Psoas muscle (tissue), 8 donors: ENCODE results near the gene JMJD7. TPM values are rescaled to one million over a fixed set of nuclear protein-coding genes. Genes with fewer than 3 reads are reported as not detected.

Experiments used
- ATAC-seq, 4 donors: fragments of 200-7000 bp; cut with Tn5 transposase; one replicate each; pipeline ENCODE4 v1.9.1; 2020; ENCODE audit warnings: moderate library complexity in 3 of 4, mild to moderate bottlenecking in 2 of 4
- DNase-seq, 2 donors: peaks; one replicate each; pipeline ENCODE4 v3.0.0-alpha.2; 2020
- H3K27ac ChIP-seq: fragments of 200-600 bp; one replicate; pipeline ENCODE4 v1.8.0; 2022
- H3K27me3 ChIP-seq, 3 donors: fragments of 200-600 bp in 1 of 3; one replicate each; pipeline versions ENCODE4 v1.6.1 to v1.8.0; 2013 to 2022; ENCODE audit warnings: low read length in 2 of 3, mild to moderate bottlenecking in 2 of 3, moderate library complexity in 1 of 3; ENCODE audit not compliant: insufficient read depth in 3 of 3
- H3K36me3 ChIP-seq, 2 donors: fragments of 200-600 bp in 1 of 2; one replicate each; pipeline versions ENCODE4 v1.6.1 to v1.8.0; 2013 to 2022; ENCODE audit warnings: low read depth in 1 of 2, mild to moderate bottlenecking in 1 of 2, moderate library complexity in 1 of 2; ENCODE audit not compliant: insufficient read depth in 1 of 2
- H3K4me1 ChIP-seq: fragments of 200-600 bp; one replicate; pipeline ENCODE4 v1.8.0; 2022
- H3K4me3 ChIP-seq: fragments of 200-600 bp; one replicate; pipeline ENCODE4 v1.8.0; 2022; ENCODE audit warnings: mild to moderate bottlenecking
- H3K9me3 ChIP-seq: fragments of 200-600 bp; one replicate; pipeline ENCODE4 v1.8.0; 2022
- WGBS, 3 donors: extraction: QIAGEN DNeasy Blood & Tissue Kit; methylation state at CpG; one replicate each; pipeline versions ENCODE4 v1.1.6 to v1.1.7; 2013; 5-methylcytosine and 5-hydroxymethylcytosine counted together
- intact Hi-C, 2 donors: fragments of 100-400 bp; cut with DNase I; formaldehyde crosslinking; loops; one replicate each; pipeline versions ENCODE4 v1.11.0 to v1.14.2; 2022
- polyA plus RNA-seq, 3 donors: library from polyadenylated mRNA; stranded (reverse); fragments of 200-250 nt; gene quantifications; one replicate each; pipeline ENCODE4 v1.2.3, GENCODE V29; 2013
- total RNA-seq, 4 donors: library from RNA; stranded (reverse); fragmentation: NEBNext Ultra II Directional in 2 of 4; extraction: Animal tissue kit (Norgen Biotek cat#: 25700) in 2 of 4; gene quantifications; one replicate each; pipeline versions ENCODE4 v1.2.1 to v1.2.4, GENCODE V29; 2021 to 2023
- TF ChIP-seq, protein P1 (sequence below): fragments of 200-600 bp; IDR thresholded peaks from one replicate; pipeline ENCODE4 v1.8.0; 2022; ENCODE audit warnings: antibody characterized with exemption
- donor health status: healthy with polysubstance abuse.
- donor health status: DM: no; HTN: no; CAD: no; lungs with moderate emphysema.
- donor health status: Bipolar disorder and iron deficiency.
- donor health status: healthy.
- donor health status: DM: yes; HTN: yes; CAD: no.
- donor health status: DM: no; HTN: no; CAD: no.
- donor health status: DM: no; HTN: no; CAD: no.
- donor health status: DM: yes; HTN: yes; CAD: no.

The JMJD7 gene
- total and polyA plus RNA-seq, 7 donors = 4.4 to 8.0 (median 6.4) TPM

GRCh38 chr15:41817327-41817726 is 10.6 kb upstream of the JMJD7 start:
- Histone ChIP-seq H3K4me3 (no peak overlapping the region), H3K9me3 (no peaks in the 10 kb centered on the region), H3K36me3 (peaks cover 3 to 93% of the 10 kb centered on the region in 2 donors), H3K27ac (no peak overlapping the region), H3K27me3 (no peaks in the 10 kb centered on the region), H3K4me1 (no peaks in the 10 kb centered on the region)
- intact Hi-C loops = loop anchor here in 1 of 2 donors (5.0 kb wide), 1 partner anchor 215 kb away; no protein-coding TSS in a partner anchor
- ATAC-seq (no peak), DNase-seq (no peak)
- TF ChIP-seq, protein P1, sequence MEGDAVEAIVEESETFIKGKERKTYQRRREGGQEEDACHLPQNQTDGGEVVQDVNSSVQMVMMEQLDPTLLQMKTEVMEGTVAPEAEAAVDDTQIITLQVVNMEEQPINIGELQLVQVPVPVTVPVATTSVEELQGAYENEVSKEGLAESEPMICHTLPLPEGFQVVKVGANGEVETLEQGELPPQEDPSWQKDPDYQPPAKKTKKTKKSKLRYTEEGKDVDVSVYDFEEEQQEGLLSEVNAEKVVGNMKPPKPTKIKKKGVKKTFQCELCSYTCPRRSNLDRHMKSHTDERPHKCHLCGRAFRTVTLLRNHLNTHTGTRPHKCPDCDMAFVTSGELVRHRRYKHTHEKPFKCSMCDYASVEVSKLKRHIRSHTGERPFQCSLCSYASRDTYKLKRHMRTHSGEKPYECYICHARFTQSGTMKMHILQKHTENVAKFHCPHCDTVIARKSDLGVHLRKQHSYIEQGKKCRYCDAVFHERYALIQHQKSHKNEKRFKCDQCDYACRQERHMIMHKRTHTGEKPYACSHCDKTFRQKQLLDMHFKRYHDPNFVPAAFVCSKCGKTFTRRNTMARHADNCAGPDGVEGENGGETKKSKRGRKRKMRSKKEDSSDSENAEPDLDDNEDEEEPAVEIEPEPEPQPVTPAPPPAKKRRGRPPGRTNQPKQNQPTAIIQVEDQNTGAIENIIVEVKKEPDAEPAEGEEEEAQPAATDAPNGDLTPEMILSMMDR = no peak
- 87 to 89% (median 89%) methylated on average over 14 of the region's 14 CpGs for WGBS, 3 donors

GRCh38 chr15:41817781-41818180 is 10.1 kb upstream of the JMJD7 start:
- ATAC-seq = no peak
- Histone ChIP-seq H3K4me3 (no peak overlapping the region), H3K9me3 (no peaks in the 10 kb centered on the region), H3K36me3 (peaks cover 3 to 93% of the 10 kb centered on the region in 2 donors), H3K4me1 (no peaks in the 10 kb centered on the region), H3K27ac (no peak overlapping the region), H3K27me3 (no peaks in the 10 kb centered on the region)
- TF ChIP-seq, protein P1 = no peak
- DNase-seq = no peak
- 84 to 90% (median 88%) methylated on average over 6 of the region's 6 CpGs for WGBS, 3 donors
- intact Hi-C loops = loop anchor here in 1 of 2 donors (5.0 kb wide), 1 partner anchor 215 kb away; no protein-coding TSS in a partner anchor

DNA sequence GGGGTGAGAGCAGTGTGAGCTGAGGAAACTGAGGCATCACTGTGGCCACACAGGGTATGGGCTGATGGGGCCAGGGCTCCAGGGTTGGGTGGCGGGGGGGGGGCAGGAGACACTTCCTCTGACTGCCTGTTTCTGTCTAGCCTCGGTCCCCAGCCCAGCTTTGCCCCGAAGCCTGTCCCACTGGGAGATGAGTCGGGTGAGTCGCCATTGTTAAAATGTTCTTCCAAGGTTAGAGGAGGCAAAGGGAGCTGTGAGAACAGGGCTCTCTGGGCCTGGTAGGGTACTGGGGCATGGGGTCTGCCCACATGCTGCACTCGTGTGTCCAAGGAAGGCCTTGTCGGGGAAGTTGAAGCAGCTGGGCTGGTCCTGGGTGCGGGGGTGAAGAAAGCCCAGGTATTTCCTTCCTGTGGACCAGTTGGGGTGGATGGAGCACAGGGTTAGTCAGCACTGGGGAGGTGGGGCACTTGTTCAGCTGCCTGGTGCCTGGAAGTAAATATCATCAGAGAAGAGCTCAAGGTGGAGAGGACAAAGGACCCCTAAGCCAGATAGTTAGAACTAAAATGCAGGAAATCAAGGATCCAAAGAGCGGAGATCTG is 8.3 kb upstream of the JMJD7 start:
- Histone ChIP-seq H3K36me3 (peaks cover 2 to 98% of the 10 kb centered on the region in 2 donors), H3K4me3 (no peak overlapping the region), H3K4me1 (no peaks in the 10 kb centered on the region), H3K27ac (no peak overlapping the region), H3K27me3 (no peaks in the 10 kb centered on the region), H3K9me3 (no peaks in the 10 kb centered on the region)
- intact Hi-C loops = loop anchor here in 1 of 2 donors (5.0 kb wide), 1 partner anchor 217 kb away; no protein-coding TSS in a partner anchor
- no peak for DNase-seq
- 92 to 94% (median 92%) methylated on average over 9 of the region's 9 CpGs for WGBS, 3 donors
- TF ChIP-seq, protein P1 = no peak
- no peak for ATAC-seq

DNA sequence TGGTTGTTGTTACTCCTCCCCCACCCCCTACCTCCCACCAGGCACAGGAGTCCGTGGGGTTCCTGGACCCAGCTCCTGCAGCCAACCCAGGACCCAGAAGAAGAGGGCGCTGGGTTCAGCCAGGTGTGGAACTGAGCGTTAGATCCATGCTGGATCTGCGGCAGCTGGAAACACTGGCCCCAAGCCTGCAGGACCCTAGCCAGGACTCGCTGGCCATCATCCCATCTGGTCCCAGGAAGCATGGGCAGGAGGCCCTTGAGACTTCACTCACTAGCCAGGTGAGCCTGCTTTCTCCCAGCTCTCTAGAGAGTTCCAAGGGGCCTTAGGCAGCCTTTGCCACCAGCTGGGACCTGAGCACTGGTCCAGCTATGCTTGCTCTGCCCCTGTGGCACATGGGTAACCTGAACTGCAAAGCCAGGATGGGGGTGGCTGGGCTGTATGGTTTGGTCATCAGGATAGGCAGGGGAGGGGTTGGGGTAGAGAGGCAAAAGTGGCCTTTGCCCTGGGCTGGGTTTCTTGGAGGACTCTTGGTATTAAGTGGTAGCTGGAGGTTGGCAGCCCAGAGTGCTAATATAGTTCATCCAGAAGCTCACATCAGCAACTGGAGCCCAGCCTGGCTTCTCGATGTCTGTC is 7.0 kb upstream of the JMJD7 start:
- WGBS, 3 donors = 39 to 51% (median 49%) methylated on average over 4 to 6 of the region's 6 CpGs
- ATAC-seq (peak in 1 of 4 donors; percentile 34), DNase-seq (peak in 1 of 2 donors; percentile 54)
- intact Hi-C loops = no loop called here
- Histone ChIP-seq H3K27me3 (no peaks in the 10 kb centered on the region), H3K27ac (no peak overlapping the region), H3K4me1 (no peaks in the 10 kb centered on the region), H3K36me3 (peaks cover 0 to 95% of the 10 kb centered on the region in 2 donors), H3K9me3 (no peaks in the 10 kb centered on the region), H3K4me3 (no peak overlapping the region)
- TF ChIP-seq, protein P1 = no peak
